ENCODE results near the gene ZNF57. TPM values are rescaled to one million over a fixed set of nuclear protein-coding genes. Genes with fewer than 3 reads are reported as not detected.

ZNF57 gene
- total RNA-seq, 1 donor from 2014 or later: not detected

GRCh38 chr19:2917275-2918184, 16.8 kb downstream of the ZNF57 start:
- Histone ChIP-seq H3K27ac (ENCODE audit: low read depth, low read length) (no peak overlapping the region), H3K9ac (ENCODE audit: low read length) (no peak overlapping the region), H3K4me3 (ENCODE audit: insufficient read depth, low read depth, low read length) (no peak overlapping the region), H3K4me2 (ENCODE audit: low read length) (no peak overlapping the region), H3K4me1 (ENCODE audit: insufficient read depth, low read length) (no peaks in the 10 kb centered on the region), H3K79me2 (ENCODE audit: insufficient read depth, low read length) (no peaks in the 10 kb centered on the region), H3K27me3 (ENCODE audit: insufficient read depth, low read length) (no peaks in the 10 kb centered on the region), H3K9me3 (ENCODE audit: insufficient read depth, low read depth, low read length) (peaks cover 33% of the 10 kb centered on the region), H2AFZ (ENCODE audit: low read depth, low read length) (no peak overlapping the region), H3K36me3 (ENCODE audit: insufficient read depth, low read length) (peaks cover 23% of the 10 kb centered on the region), H4K20me1 (ENCODE audit: insufficient read depth, low read length) (no peaks in the 10 kb centered on the region)
- H3K27me3 Mint-ChIP-seq (ENCODE audit: low read depth, unreplicated experiment): peaks cover 5% of the 10 kb centered on the region
- no peak for TF ChIP-seq CTCF (IDR thresholded peaks at IDR 0.05; ENCODE audit: insufficient read depth, low read depth, low read length)
- no peak for TF ChIP-seq EZH2 (IDR thresholded peaks at IDR 0.05; ENCODE audit: insufficient read depth, low read length)
- no peak overlapping the region for H3K27ac Mint-ChIP-seq (ENCODE audit: unreplicated experiment)
- peaks cover 20% of the 10 kb centered on the region for H3K9me3 Mint-ChIP-seq (ENCODE audit: unreplicated experiment)
- no peaks in the 10 kb centered on the region for H3K36me3 Mint-ChIP-seq (ENCODE audit: low read depth, unreplicated experiment)
- H3K4me3 Mint-ChIP-seq (ENCODE audit: unreplicated experiment): no peak overlapping the region
- DNase-seq (ENCODE audit: low read depth): no peak
- peak; percentile 20 for FAIRE-seq
- H3K4me1 Mint-ChIP-seq (ENCODE audit: low read depth, unreplicated experiment): no peaks in the 10 kb centered on the region

GRCh38 chr19:2922987-2923386, 22.3 kb downstream of the ZNF57 start:
- DNase-seq (ENCODE audit: low read depth) (no peak), FAIRE-seq (no peak)
- H3K27ac Mint-ChIP-seq (ENCODE audit: unreplicated experiment): no peak overlapping the region

More at GRCh38 chr19:2922987-2923386, 22.3 kb downstream of the ZNF57 start:
- no peaks in the 10 kb centered on the region for H3K27me3 ChIP-seq (ENCODE audit: insufficient read depth, low read length)
- H3K4me1 ChIP-seq (ENCODE audit: insufficient read depth, low read length): no peaks in the 10 kb centered on the region
- Mint-ChIP-seq H3K27me3 (ENCODE audit: low read depth, unreplicated experiment) (peaks cover 11% of the 10 kb centered on the region), H3K4me3 (ENCODE audit: unreplicated experiment) (no peak overlapping the region), H3K9me3 (ENCODE audit: unreplicated experiment) (peaks cover 15% of the 10 kb centered on the region), H3K36me3 (ENCODE audit: low read depth, unreplicated experiment) (no peaks in the 10 kb centered on the region), H3K4me1 (ENCODE audit: low read depth, unreplicated experiment) (no peaks in the 10 kb centered on the region)
- TF ChIP-seq EZH2 (IDR thresholded peaks at IDR 0.05; ENCODE audit: insufficient read depth, low read length) (no peak), CTCF (IDR thresholded peaks at IDR 0.05; ENCODE audit: insufficient read depth, low read depth, low read length) (no peak)
- H3K9ac ChIP-seq (ENCODE audit: low read length): no peak overlapping the region
- no peak overlapping the region for H2AFZ ChIP-seq (ENCODE audit: low read depth, low read length)
- H3K4me2 ChIP-seq (ENCODE audit: low read length): no peak overlapping the region
- H3K36me3 ChIP-seq (ENCODE audit: insufficient read depth, low read length): peaks cover 3% of the 10 kb centered on the region
- no peaks in the 10 kb centered on the region for H4K20me1 ChIP-seq (ENCODE audit: insufficient read depth, low read length)
- no peaks in the 10 kb centered on the region for H3K79me2 ChIP-seq (ENCODE audit: insufficient read depth, low read length)
- peaks cover 16% of the 10 kb centered on the region for H3K9me3 ChIP-seq (ENCODE audit: insufficient read depth, low read depth, low read length)
- H3K4me3 ChIP-seq (ENCODE audit: insufficient read depth, low read depth, low read length): no peak overlapping the region
- H3K27ac ChIP-seq (ENCODE audit: low read depth, low read length): no peak overlapping the region

Measured in astrocyte (in vitro differentiated cells and primary cell).